Measurements from ENCODE around the gene AFDN. TPM values are rescaled to one million over a fixed set of nuclear protein-coding genes. Genes with fewer than 3 reads are reported as not detected.

AFDN gene
- total RNA-seq, 1 experiment from 2014 or later: 107 TPM

DNA sequence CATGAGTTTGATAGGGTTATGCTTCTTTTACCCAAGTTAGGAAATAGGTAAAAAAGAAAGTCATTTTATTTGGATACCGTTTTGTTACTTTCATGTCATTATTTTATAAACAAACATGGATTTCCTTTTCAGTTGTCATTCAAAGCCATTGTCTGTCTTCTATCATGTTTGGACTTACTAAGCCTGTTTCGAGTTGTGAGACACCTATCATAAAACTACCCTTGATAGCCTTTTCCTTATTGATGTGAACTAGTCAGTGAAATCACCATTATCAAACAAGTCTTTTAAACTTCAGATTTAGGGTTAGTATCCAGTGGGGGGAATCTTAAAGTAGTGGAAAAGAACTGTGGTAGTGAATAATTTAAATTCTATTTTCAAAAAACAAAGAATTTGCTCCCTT, 85.8 kb downstream of the AFDN start:
- ChIA-PET CTCF (no interaction called here), POLR2A (ENCODE audit: low non-redundant PET) (no interaction called here)
- DNase-seq (ENCODE audit: low spot score): no peak
- BruUV-seq (replicated peaks): no TSS peak
- intact Hi-C loops (cut with micrococcal nuclease; ENCODE audit: unreplicated experiment): loop anchor here (10.0 kb wide), 1 partner anchor 972 kb away; no protein-coding TSS in a partner anchor
- no peak overlapping the region for H3K27ac ChIP-seq (ENCODE audit: low read depth, low read length, poor library complexity, severe bottlenecking)
- TF ChIP-seq EZH2 (IDR thresholded peaks at IDR 0.05; ENCODE audit: borderline replicate concordance, low read depth, low read length, poor library complexity, severe bottlenecking): no peak
- TF ChIP-seq CTCF (conservative IDR thresholded peaks at IDR 0.05; ENCODE audit: low read depth, low read length): no peak
- no peaks in the 10 kb centered on the region for H3K9me3 ChIP-seq (ENCODE audit: low read depth, low read length, poor library complexity, severe bottlenecking)
- no peaks in the 10 kb centered on the region for H3K4me1 ChIP-seq (ENCODE audit: insufficient read depth, low read length, poor library complexity, severe bottlenecking)
- H3K36me3 ChIP-seq (ENCODE audit: insufficient read depth, low read length, poor library complexity, severe bottlenecking): peaks cover 27% of the 10 kb centered on the region
- H3K4me3 ChIP-seq (ENCODE audit: low read depth, low read length, poor library complexity, severe bottlenecking): no peak overlapping the region
- H3K27me3 ChIP-seq (replicated peaks; ENCODE audit: insufficient read depth, low read depth, low read length, poor library complexity): no peaks in the 10 kb centered on the region

GRCh38 chr6:167913699-167914098, 87.0 kb downstream of the AFDN start:
- TF ChIP-seq CTCF (conservative IDR thresholded peaks at IDR 0.05; ENCODE audit: low read depth, low read length) (no peak), EZH2 (IDR thresholded peaks at IDR 0.05; ENCODE audit: borderline replicate concordance, low read depth, low read length, poor library complexity, severe bottlenecking) (no peak)
- Histone ChIP-seq H3K27ac (ENCODE audit: low read depth, low read length, poor library complexity, severe bottlenecking) (no peak overlapping the region), H3K4me1 (ENCODE audit: insufficient read depth, low read length, poor library complexity, severe bottlenecking) (no peaks in the 10 kb centered on the region), H3K27me3 (replicated peaks; ENCODE audit: insufficient read depth, low read depth, low read length, poor library complexity) (no peaks in the 10 kb centered on the region), H3K9me3 (ENCODE audit: low read depth, low read length, poor library complexity, severe bottlenecking) (no peaks in the 10 kb centered on the region), H3K4me3 (ENCODE audit: low read depth, low read length, poor library complexity, severe bottlenecking) (no peak overlapping the region), H3K36me3 (ENCODE audit: insufficient read depth, low read length, poor library complexity, severe bottlenecking) (peaks cover 29% of the 10 kb centered on the region)
- BruUV-seq (replicated peaks): no TSS peak
- ChIA-PET CTCF (no interaction called here), POLR2A (ENCODE audit: low non-redundant PET) (no interaction called here)
- intact Hi-C loops (cut with micrococcal nuclease; ENCODE audit: unreplicated experiment): loop anchor here (10.0 kb wide), 1 partner anchor 971 kb away; no protein-coding TSS in a partner anchor
- DNase-seq (ENCODE audit: low spot score): no peak

- Histone ChIP-seq H3K27ac (ENCODE audit: low read depth, low read length, poor library complexity, severe bottlenecking) (no peak overlapping the region), H3K27me3 (replicated peaks; ENCODE audit: insufficient read depth, low read depth, low read length, poor library complexity) (no peaks in the 10 kb centered on the region), H3K4me1 (ENCODE audit: insufficient read depth, low read length, poor library complexity, severe bottlenecking) (no peaks in the 10 kb centered on the region), H3K9me3 (ENCODE audit: low read depth, low read length, poor library complexity, severe bottlenecking) (no peaks in the 10 kb centered on the region), H3K36me3 (ENCODE audit: insufficient read depth, low read length, poor library complexity, severe bottlenecking) (peaks cover 29% of the 10 kb centered on the region), H3K4me3 (ENCODE audit: low read depth, low read length, poor library complexity, severe bottlenecking) (no peak overlapping the region)
- BruUV-seq (replicated peaks): no TSS peak
- TF ChIP-seq CTCF (conservative IDR thresholded peaks at IDR 0.05; ENCODE audit: low read depth, low read length): no peak
- TF ChIP-seq EZH2 (IDR thresholded peaks at IDR 0.05; ENCODE audit: borderline replicate concordance, low read depth, low read length, poor library complexity, severe bottlenecking): no peak
- intact Hi-C loops (cut with micrococcal nuclease; ENCODE audit: unreplicated experiment): loop anchor here (10.0 kb wide), 1 partner anchor 970 kb away; no protein-coding TSS in a partner anchor
- no peak for DNase-seq (ENCODE audit: low spot score)
- ChIA-PET CTCF (no interaction called here), POLR2A (ENCODE audit: low non-redundant PET) (no interaction called here)
Measured at GRCh38 chr6:167915139-167915538, 88.4 kb downstream of the AFDN start.
